Bronchial epithelial cell (primary cell): ENCODE results near the gene NEURL3. TPM values are rescaled to one million over a fixed set of nuclear protein-coding genes. Genes with fewer than 3 reads are reported as not detected.

Experiments
- DNase-seq: peaks from one replicate; pipeline ENCODE4 v3.0.0-alpha.2; 2010; ENCODE audit warnings: low read depth
- FAIRE-seq: peaks from 2 replicates; lab custom pipeline; 2011; peaks lifted over from hg19 to GRCh38; lab: Jason Lieb, UNC
- H3K27me3 ChIP-seq: 2 replicates; pipeline ENCODE4 v1.5.1; 2011; ENCODE audit warnings: low read length; ENCODE audit not compliant: control insufficient read depth, insufficient read depth
- H3K36me3 ChIP-seq: 2 replicates; pipeline ENCODE4 v1.5.1; 2011; ENCODE audit warnings: low read length; ENCODE audit not compliant: control insufficient read depth, insufficient read depth
- H3K4me3 ChIP-seq: 2 replicates; pipeline ENCODE4 v1.5.1; 2011; ENCODE audit warnings: mild to moderate bottlenecking, low read depth, low read length, control low read depth
- CTCF ChIP-seq: IDR thresholded peaks from 2 replicates; pipeline ENCODE4 v1.5.1; 2011; ENCODE audit warnings: mild to moderate bottlenecking, moderate library complexity, low read length, control low read depth, inconsistent platforms; ENCODE audit not compliant: insufficient read depth, severe bottlenecking
- total RNA-seq: library from RNA; depleted of rRNA; stranded (reverse); fragments of >200 nt; gene quantifications from 2 replicates; pipeline ENCODE4 v1.2.1, GENCODE V29; 2014

Gene NEURL3
- total RNA-seq, 1 donor from 2014 or later, result not detected

- H3K4me3 ChIP-seq, result no peak overlapping the region
- no peaks in the 10 kb centered on the region for H3K36me3 ChIP-seq
- TF ChIP-seq CTCF, result no peak
- peaks cover 3% of the 10 kb centered on the region for H3K27me3 ChIP-seq
- FAIRE-seq, result no peak
- no peak for DNase-seq
Measured at GRCh38 chr2:96498021-96498431, 7.1 kb downstream of the NEURL3 start.

DNA sequence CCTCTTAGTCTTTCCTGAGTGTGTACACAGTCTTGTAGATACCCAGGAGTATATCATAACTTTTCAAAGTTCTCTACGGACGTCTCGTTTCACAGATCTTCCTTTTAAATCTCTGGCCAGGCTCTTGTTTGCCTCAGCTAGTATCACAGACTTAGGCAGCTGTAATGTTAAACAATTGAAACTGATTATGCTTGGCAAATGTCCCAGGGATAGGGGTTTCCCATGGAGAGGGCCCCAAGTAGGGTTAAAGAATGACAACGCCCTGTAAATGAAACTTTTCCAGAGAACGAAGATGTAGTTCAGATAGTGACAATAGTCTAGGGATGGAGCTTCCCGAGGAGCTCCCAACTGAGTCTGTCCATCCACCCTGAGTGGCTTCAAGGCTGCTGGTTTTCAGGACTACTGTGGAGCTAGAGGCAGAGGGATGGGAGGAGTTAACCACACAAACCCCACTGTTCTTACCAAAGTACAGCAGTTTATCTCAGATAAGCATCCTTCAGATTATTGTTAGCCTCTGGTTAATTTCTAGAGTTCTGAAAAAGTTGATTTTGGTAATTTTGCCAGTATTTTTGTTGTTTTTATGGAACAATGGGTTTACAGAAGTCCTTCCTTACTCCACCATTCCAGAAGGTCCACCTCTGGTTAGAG is 9.1 kb downstream of the NEURL3 start:
- H3K36me3 ChIP-seq, result no peaks in the 10 kb centered on the region
- FAIRE-seq, result no peak
- H3K4me3 ChIP-seq, result no peak overlapping the region
- no peak for TF ChIP-seq CTCF
- DNase-seq, result no peak
- peaks cover 2% of the 10 kb centered on the region for H3K27me3 ChIP-seq

DNA sequence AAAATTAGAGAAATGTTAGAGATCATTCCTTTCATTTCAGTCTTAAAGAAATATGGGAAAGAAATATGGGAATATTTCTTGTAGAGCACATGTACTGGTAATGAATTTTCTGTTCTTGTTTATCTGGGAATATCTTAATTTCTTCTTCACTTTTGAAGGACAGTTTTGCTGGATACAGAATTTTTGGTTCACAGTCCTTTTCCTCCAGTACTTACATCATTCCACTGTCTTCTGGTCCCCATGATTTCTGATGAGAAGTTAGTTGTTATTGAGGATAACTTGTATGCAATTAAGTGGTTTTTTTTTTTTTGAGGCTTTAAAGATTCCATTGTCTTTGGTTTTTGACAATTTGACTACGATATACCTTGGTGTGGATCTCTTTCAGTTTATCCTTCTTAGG is 11.0 kb downstream of the NEURL3 start:
- no peak for TF ChIP-seq CTCF

DNA sequence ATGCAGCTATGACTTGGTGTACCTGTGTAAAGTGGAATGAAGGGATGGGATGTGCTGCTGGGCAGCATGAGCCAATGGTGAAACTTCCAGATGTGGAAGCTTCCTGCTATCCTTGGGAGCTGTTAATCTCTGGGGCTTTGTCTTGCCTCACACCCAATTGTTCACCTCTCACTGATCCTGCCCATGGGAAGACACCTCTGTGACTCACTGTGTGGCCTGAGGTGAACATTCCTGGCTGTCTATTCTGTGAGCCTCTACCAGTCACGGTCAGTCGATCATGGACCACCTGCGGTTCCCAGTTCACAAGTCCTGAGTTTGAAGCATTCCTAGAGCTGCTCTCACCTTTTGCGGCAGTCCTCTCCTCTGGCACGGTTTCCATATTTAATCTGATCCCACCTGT is 12.1 kb downstream of the NEURL3 start:
- no peak for TF ChIP-seq CTCF
- peak; percentile 82 for DNase-seq
- FAIRE-seq, result peak; percentile 98
- H3K36me3 ChIP-seq, result no peaks in the 10 kb centered on the region
- no peak overlapping the region for H3K4me3 ChIP-seq
- H3K27me3 ChIP-seq, result no peaks in the 10 kb centered on the region

More for the DNA sequence above, 11.0 kb downstream of the NEURL3 start:
- Histone ChIP-seq H3K27me3 (no peaks in the 10 kb centered on the region), H3K4me3 (no peak overlapping the region), H3K36me3 (no peaks in the 10 kb centered on the region)
- no peak for DNase-seq
- FAIRE-seq, result no peak

- H3K27me3 ChIP-seq, result no peaks in the 10 kb centered on the region
- no peak for DNase-seq
- H3K36me3 ChIP-seq, result no peaks in the 10 kb centered on the region
- no peak overlapping the region for H3K4me3 ChIP-seq
- TF ChIP-seq CTCF, result no peak
- no peak for FAIRE-seq
Measured at GRCh38 chr2:96491860-96492497, 13.2 kb downstream of the NEURL3 start.
